Stimulated activated CD8-positive, alpha-beta memory T cell treated with anti-CD3 and anti-CD28 coated beads, Interleukin-12 subunit alpha, Interleukin-12 subunit beta, amount 100 ng/mL, for 24 hours (primary cell): ENCODE data around the gene ZNF487.

ENCODE experiments used
- DNase-seq: peaks from one replicate; pipeline ENCODE4 v3.0.0-alpha.2; 2020; ENCODE audit errors: extremely low read depth

ZNF487 gene

DNA sequence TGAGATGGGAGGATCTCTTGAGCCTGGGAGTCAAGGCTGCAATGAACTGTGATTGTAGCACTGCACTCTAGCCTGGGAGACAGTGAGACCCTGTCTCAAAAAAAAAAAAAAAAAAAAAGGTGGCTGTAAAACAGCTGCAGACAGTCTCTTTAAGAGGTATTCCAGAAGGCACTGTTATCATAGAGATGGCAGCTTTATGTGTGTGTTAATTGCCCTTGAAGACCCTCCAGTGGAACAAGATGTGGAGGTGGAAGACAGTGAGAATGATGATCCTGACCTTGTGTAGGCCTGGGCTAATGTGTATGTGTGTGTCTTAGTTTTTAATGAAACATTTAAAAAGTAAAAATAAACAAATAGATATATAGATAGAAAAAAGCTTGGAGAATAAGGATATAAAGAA lies 66.0 kb downstream of the ZNF487 start:
- no peak for DNase-seq

DNA sequence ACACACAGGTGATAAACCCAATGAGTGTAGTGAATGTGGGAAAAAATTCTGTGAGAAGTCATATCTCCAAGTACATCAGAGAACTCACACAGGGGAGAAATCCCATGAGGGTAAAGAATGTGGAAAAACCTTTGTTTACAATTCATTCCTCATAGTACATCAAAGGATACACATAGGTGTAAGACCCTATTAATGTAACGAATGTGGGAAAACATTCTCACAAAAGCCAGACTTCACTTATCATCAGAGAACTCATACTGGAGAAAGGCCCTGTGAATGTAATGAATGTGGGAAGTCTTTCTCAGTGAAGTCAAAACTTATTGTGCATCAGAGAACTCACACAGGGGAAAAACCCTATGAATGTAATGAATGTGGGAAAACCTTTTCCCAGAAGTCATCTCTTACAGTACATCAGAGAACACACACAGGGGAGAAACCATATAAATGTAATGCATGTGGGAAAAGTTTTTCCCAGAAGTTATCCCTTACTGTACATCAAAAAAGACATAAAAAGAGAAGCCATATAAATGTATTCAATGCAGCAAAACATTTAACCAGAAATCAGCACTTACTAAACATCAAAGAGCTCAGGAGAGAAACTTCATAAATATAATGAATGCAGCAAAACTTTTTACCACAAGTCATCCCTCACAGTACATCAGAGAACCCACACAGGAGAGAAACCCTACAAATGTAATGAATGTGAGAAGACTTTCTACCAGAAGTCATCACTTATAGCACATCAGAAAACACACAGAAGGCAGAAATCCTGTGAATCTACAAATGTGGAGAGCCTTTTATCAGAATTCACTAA lies 87.7 kb downstream of the ZNF487 start:
- DNase-seq = no peak
